ENCODE data around the gene GNLY. TPM values are rescaled to one million over a fixed set of nuclear protein-coding genes. Genes with fewer than 3 reads are reported as not detected.

GNLY gene
- total RNA-seq, 2 donors from 2014 or later = not detected

GRCh38 chr2:85719609-85720240 lies 25.6 kb downstream of the GNLY start:
- no peak for TF ChIP-seq CTCF (conservative IDR thresholded peaks at IDR 0.05)
- peaks cover 23% of the 10 kb centered on the region for H3K27me3 Mint-ChIP-seq (ENCODE audit: insufficient read depth)
- no peak overlapping the region for H3K4me3 ChIP-seq (ENCODE audit: low read length)
- H3K27ac ChIP-seq (ENCODE audit: low read depth, low read length) = no peak overlapping the region
- WGBS, 2 experiments (ENCODE audit: insufficient coverage in 1 of 2, insufficient read length in 1 of 2) = 90 to 96% methylated on average over 3 to 6 of the region's 6 CpGs
- peaks cover 6% of the 10 kb centered on the region for H3K9me3 Mint-ChIP-seq
- H3K9me3 ChIP-seq (ENCODE audit: control insufficient read depth, low read length) = peaks cover 9% of the 10 kb centered on the region
- H3K36me3 ChIP-seq (ENCODE audit: control insufficient read depth, insufficient read depth, low read length) = no peaks in the 10 kb centered on the region
- H3K36me3 Mint-ChIP-seq (ENCODE audit: low read depth) = no peaks in the 10 kb centered on the region
- H3K27ac Mint-ChIP-seq = no peak overlapping the region
- no peak overlapping the region for H3K9ac ChIP-seq (ENCODE audit: extremely low read depth, low read length, poor library complexity, severe bottlenecking)
- H3K4me1 ChIP-seq (ENCODE audit: control insufficient read depth, insufficient read depth, low read length) = peaks cover 13% of the 10 kb centered on the region
- peaks cover 7% of the 10 kb centered on the region for H3K27me3 ChIP-seq (ENCODE audit: control insufficient read depth, insufficient read depth, low read length, poor library complexity, severe bottlenecking)
- peaks cover 28% of the 10 kb centered on the region for H3K4me1 Mint-ChIP-seq
- no peak for DNase-seq
- no peak overlapping the region for H3K4me3 Mint-ChIP-seq

GRCh38 chr2:85720533-85720932 lies 26.4 kb downstream of the GNLY start:
- Mint-ChIP-seq H3K27me3 (ENCODE audit: insufficient read depth) (peaks cover 30% of the 10 kb centered on the region), H3K4me1 (peaks cover 29% of the 10 kb centered on the region), H3K9me3 (peaks cover 6% of the 10 kb centered on the region), H3K4me3 (no peak overlapping the region), H3K27ac (no peak overlapping the region), H3K36me3 (ENCODE audit: low read depth) (no peaks in the 10 kb centered on the region)
- Histone ChIP-seq H3K9ac (ENCODE audit: extremely low read depth, low read length, poor library complexity, severe bottlenecking) (no peak overlapping the region), H3K4me3 (ENCODE audit: low read length) (no peak overlapping the region), H3K27me3 (ENCODE audit: control insufficient read depth, insufficient read depth, low read length, poor library complexity, severe bottlenecking) (peaks cover 15% of the 10 kb centered on the region), H3K4me1 (ENCODE audit: control insufficient read depth, insufficient read depth, low read length) (peaks cover 13% of the 10 kb centered on the region), H3K36me3 (ENCODE audit: control insufficient read depth, insufficient read depth, low read length) (no peaks in the 10 kb centered on the region), H3K27ac (ENCODE audit: low read depth, low read length) (no peak overlapping the region), H3K9me3 (ENCODE audit: control insufficient read depth, low read length) (peaks cover 9% of the 10 kb centered on the region)
- 78 to 100% methylated on average over 1 of the region's 1 CpG for WGBS, 2 experiments (ENCODE audit: insufficient coverage in 1 of 2, insufficient read length in 1 of 2)
- TF ChIP-seq CTCF (conservative IDR thresholded peaks at IDR 0.05) = no peak
- DNase-seq = no peak

- H3K27me3 Mint-ChIP-seq (ENCODE audit: insufficient read depth) = peaks cover 28% of the 10 kb centered on the region
These were observed 27.5 kb downstream of the GNLY start for GRCh38 chr2:85721641-85722040.

More at GRCh38 chr2:85721641-85722040, 27.5 kb downstream of the GNLY start:
- Histone ChIP-seq H3K9me3 (ENCODE audit: control insufficient read depth, low read length) (peaks cover 9% of the 10 kb centered on the region), H3K27ac (ENCODE audit: low read depth, low read length) (no peak overlapping the region), H3K4me3 (ENCODE audit: low read length) (no peak overlapping the region), H3K9ac (ENCODE audit: extremely low read depth, low read length, poor library complexity, severe bottlenecking) (no peak overlapping the region), H3K36me3 (ENCODE audit: control insufficient read depth, insufficient read depth, low read length) (no peaks in the 10 kb centered on the region), H3K27me3 (ENCODE audit: control insufficient read depth, insufficient read depth, low read length, poor library complexity, severe bottlenecking) (peaks cover 21% of the 10 kb centered on the region), H3K4me1 (ENCODE audit: control insufficient read depth, insufficient read depth, low read length) (peaks cover 13% of the 10 kb centered on the region)
- no peak overlapping the region for H3K4me3 Mint-ChIP-seq
- 86 to 89% methylated on average over 2 to 4 of the region's 4 CpGs for WGBS, 2 experiments (ENCODE audit: insufficient coverage in 1 of 2, insufficient read length in 1 of 2)
- H3K9me3 Mint-ChIP-seq = peaks cover 6% of the 10 kb centered on the region
- no peaks in the 10 kb centered on the region for H3K36me3 Mint-ChIP-seq (ENCODE audit: low read depth)
- no peak overlapping the region for H3K27ac Mint-ChIP-seq
- no peak for DNase-seq
- H3K4me1 Mint-ChIP-seq = peaks cover 22% of the 10 kb centered on the region
- TF ChIP-seq CTCF (conservative IDR thresholded peaks at IDR 0.05) = no peak

Measured in endodermal cell (in vitro differentiated cells).